ENCODE results near the gene ATP11A.

- TF ChIP-seq POLR2A (IDR thresholded peaks at IDR 0.05) = no peak
- no peak for TF ChIP-seq CTCF (IDR thresholded peaks at IDR 0.05 in 8 of 11, conservative IDR thresholded peaks at IDR 0.05 in 3 of 11)
- no peak for TF ChIP-seq POLR2AphosphoS5 (IDR thresholded peaks at IDR 0.05)
These were observed 64.6 kb downstream of the ATP11A start for GRCh38 chr13:112754281-112755025.
